Thyroid gland (tissue), 4 donors: ENCODE data around the gene RPL31.

Experiments used
- POLR2A ChIP-seq, 2 donors: fragments of 450-650 bp; IDR thresholded peaks; one replicate each; pipeline ENCODE4 v1.6.1; 2017; ENCODE audit warnings: antibody characterized with exemption in 2 of 2, mild to moderate bottlenecking in 2 of 2, moderate library complexity in 1 of 2
- TF ChIP-seq, protein P1 (sequence below), 6 experiments: fragments of 200-600 bp in 3 of 6; fragments of 450-650 bp in 3 of 6; sonication (generic) in 3 of 6; IDR thresholded peaks; one replicate each; pipeline ENCODE4 v1.5.1; 2016 to 2019; ENCODE audit warnings: antibody characterized with exemption in 6 of 6, mild to moderate bottlenecking in 2 of 6, inconsistent platforms in 1 of 6, moderate library complexity in 1 of 6

DNA sequence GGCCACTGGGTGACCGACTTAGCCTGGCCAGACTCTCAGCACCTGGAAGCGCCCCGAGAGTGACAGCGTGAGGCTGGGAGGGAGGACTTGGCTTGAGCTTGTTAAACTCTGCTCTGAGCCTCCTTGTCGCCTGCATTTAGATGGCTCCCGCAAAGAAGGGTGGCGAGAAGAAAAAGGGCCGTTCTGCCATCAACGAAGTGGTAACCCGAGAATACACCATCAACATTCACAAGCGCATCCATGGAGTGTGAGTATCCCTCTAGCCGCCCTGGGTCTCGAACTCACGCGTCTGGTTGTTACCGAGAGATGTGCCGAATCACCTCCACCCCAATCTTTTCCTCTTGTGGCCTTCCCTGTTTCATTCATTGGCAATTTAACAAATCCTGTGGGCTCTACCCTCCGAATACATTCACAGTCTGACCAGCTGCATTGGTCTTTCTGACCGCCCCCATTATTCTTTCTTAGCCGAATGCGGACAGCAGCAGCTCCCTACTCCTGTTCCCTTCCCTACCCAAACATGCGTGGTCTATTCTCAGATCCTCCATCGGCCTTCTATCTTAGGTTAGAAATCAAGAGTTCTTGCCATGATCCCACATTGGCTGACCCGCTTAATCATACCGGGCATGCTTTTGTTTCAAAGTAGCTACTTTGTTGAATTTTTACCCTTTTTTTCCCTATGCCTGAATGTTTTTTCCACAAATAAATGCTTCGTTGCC lies 631 bp downstream of the RPL31 start:
- TF ChIP-seq, protein P1, sequence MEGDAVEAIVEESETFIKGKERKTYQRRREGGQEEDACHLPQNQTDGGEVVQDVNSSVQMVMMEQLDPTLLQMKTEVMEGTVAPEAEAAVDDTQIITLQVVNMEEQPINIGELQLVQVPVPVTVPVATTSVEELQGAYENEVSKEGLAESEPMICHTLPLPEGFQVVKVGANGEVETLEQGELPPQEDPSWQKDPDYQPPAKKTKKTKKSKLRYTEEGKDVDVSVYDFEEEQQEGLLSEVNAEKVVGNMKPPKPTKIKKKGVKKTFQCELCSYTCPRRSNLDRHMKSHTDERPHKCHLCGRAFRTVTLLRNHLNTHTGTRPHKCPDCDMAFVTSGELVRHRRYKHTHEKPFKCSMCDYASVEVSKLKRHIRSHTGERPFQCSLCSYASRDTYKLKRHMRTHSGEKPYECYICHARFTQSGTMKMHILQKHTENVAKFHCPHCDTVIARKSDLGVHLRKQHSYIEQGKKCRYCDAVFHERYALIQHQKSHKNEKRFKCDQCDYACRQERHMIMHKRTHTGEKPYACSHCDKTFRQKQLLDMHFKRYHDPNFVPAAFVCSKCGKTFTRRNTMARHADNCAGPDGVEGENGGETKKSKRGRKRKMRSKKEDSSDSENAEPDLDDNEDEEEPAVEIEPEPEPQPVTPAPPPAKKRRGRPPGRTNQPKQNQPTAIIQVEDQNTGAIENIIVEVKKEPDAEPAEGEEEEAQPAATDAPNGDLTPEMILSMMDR (IDR thresholded peaks at IDR 0.05): no peak
- TF ChIP-seq POLR2A (IDR thresholded peaks at IDR 0.05): no peak
